GM19351 (cell line): ENCODE data around the gene BLVRA.
A peak's percentile ranks its signal among the peaks of the same experiment; 100 is the strongest.
"Not testable (repeated sequence)": the region's sequence is repeated elsewhere in the genome, so short reads cannot be mapped to it uniquely, and the experiment has no call there.

Experiments
- ATAC-seq: cut with Tn5 transposase; IDR thresholded peaks from one replicate; pipeline ENCODE4 v1.9.1; 2021; ENCODE audit warnings: mild to moderate bottlenecking, moderate library complexity; ENCODE audit not compliant: unreplicated experiment

BLVRA gene

DNA sequence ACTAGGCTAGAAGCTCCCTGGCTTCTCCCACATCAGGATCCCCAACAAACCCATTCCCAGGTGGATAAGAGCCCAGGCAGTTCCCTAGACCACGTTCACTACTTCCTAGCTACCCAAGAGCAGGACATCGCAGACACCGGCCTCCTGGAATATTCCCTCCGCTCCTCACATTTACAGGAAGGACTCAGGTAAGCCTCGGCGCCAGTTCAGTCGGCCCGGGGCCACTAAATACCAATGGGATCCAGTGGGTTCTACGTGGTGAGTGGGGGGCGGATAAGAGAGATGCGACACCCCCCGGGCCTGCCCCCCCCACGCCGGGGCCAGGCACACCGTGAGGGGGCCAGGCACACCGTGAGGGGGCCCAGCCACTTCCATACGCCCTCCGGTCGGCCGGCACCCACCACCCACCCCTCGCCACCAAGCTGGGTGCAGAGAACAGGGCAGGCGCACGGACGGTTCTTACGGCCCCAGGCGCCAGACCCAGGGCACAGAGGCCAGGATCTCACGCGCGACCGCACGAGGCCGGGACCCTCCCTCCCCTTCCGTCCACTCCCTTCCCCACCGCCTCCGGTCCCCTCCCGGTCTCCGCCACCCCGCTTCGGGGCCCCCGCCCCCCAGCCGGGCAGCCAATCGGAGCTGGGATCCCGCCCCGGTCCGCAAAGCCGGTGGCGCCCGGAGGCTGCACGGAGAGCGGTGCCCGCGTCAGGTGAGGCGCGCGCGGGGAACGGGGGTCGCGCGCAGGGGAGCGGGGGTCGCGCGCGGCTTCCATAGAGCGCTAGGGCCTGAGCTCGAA, at the start of gene BLVRA:
TSS of gene BLVRA (plus strand) at position 652 of the 793 bp plus-strand sequence. CDS start 12,479 bp downstream, outside the sequence.
- ATAC-seq: peak; percentile 72

DNA sequence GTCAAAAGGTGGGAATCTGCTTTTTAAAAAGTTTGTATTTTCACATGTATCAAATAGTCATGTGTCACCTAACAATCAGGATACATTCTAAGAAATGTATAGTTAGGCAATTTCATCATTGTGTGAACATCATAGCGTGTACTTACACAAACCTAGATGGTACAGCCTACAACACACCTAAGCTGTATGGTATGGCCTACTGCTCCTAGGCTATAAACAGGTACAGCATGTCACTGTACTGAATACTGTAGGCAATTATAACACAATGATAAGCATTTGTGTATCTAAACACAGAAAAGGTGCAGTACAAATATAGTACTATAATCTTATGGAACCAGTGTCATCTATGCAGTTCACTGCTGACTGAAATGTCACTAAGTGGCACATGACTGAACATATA, 47.0 kb upstream of the BLVRA start:
- ATAC-seq: no peak

DNA sequence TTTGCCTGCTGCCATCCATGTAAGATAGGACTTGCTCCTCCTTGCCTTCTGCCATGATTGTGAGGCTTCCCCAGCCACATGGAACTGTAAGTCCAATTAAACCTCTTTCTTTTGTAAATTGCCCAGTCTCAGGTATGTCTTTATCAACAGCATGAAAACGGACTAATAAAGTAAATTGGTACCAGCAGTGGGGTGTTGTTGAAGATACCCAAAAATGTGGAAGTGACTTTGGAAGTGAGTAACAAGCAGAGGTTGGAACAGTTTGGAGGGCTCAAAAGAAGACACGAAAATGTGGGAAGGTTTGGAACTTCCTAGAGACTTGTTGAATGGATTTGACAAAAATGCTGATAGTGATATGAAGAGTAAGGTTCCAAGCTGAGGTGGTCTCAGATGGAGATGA, 42.5 kb upstream of the BLVRA start:
- ATAC-seq: not testable (repeated sequence)

GRCh38 chr7:43716598-43716997, 41.9 kb upstream of the BLVRA start:
- no peak for ATAC-seq

DNA sequence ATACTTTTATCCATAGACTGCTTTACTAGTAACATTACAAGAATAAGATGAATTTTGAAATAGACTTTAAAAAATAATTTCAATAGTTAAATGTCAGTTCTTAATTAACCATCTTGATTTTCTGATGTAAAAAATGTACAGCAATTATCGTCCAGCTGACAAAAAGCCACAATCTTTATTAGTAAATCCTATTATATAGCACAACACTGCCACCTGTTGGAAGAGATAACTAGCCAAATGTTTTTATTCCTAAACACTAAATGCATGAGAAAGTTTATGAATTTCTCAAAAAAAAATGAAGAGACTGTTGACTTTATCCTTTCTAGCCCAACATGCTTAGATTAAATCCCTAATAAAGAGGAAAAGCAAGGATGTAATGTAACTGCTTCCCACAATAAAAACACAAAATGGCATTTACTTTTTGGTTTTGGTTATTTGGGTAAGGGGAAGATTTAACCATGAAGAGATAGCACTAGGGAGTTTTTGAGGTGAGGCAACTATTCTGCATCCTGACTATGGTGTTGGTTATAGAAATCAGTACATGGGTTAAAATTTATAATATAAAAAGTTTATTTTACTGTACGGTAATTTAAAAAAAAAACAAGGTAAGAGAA, 37.2 kb upstream of the BLVRA start:
- ATAC-seq: no peak

- ATAC-seq: no peak
Measured at GRCh38 chr7:43723007-43723341, 35.5 kb upstream of the BLVRA start.

GRCh38 chr7:43725251-43725650, 33.2 kb upstream of the BLVRA start:
- ATAC-seq: no peak

DNA sequence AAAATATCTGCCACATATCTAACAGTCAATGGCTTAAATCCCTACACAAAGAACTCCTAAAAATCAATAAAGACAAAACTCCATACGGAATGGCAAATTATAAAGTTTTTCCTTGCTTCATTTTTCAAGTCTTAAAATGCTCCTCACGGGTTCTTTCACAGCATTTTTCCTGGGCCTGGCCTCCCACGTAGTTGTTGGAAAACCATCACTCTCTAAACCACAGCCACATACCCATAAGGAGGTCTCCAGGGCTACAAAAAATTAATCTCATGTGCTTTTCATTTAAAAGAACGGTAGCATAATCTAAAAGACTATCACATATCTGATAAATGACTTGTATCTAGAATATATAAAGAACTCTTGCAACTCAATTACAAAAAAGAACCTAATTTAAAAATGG, 32.0 kb upstream of the BLVRA start:
- no peak for ATAC-seq

DNA sequence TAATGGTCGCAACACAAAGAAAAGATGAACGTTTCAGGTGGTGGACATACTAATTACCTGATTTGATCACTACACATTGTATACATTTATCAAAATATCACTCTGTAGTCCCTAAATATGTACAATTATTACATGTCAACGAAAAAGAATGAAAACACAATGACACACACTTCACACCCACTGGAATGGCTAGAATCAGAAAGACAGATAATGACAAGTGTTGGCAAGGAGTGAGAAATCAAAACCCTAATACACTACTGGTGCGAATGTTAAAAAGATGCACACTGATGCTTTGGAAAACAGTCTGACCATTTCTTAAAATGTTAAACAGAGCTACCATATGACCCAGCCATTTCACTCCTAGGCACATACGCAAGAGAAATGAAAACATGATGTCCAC, 31.5 kb upstream of the BLVRA start:
- ATAC-seq: no peak

GRCh38 chr7:43727494-43727893, 31.0 kb upstream of the BLVRA start:
- ATAC-seq: no peak

- peak; percentile 77 for ATAC-seq
Measured at GRCh38 chr7:43729214-43729923, 29.1 kb upstream of the BLVRA start, which contains the start of gene COA1. TSS of gene COA1 (minus strand) at chr7:43729523. CDS start at chr7:43648614, 80,909 bp downstream.

- peak; percentile 19 for ATAC-seq
Measured at GRCh38 chr7:43729924-43730248, 28.6 kb upstream of the BLVRA start.

DNA sequence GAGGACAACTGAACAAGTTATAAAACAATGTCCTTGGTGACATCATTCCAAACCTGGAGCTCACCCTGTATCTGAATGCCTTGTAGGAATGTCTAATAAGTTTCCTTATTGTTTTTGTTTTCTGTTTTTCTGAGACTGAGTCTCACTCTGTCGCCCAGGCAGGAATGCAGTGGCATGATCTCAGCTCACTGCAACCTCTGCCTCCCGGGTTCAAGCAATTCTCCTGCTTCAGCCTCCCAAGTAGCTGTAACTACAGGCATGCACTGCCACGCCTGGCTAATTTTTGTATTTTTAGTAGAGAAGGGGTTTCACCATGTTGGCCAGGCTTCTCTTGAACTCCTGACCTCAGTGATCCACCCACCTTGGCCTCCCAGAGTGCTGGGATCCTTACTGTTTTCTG, 27.0 kb upstream of the BLVRA start:
- not testable (repeated sequence) for ATAC-seq

GRCh38 chr7:43734575-43735332, 23.7 kb upstream of the BLVRA start:
- not testable (repeated sequence) for ATAC-seq

- peak; percentile 19 for ATAC-seq
Measured at GRCh38 chr7:43735403-43735801, 23.1 kb upstream of the BLVRA start.

DNA sequence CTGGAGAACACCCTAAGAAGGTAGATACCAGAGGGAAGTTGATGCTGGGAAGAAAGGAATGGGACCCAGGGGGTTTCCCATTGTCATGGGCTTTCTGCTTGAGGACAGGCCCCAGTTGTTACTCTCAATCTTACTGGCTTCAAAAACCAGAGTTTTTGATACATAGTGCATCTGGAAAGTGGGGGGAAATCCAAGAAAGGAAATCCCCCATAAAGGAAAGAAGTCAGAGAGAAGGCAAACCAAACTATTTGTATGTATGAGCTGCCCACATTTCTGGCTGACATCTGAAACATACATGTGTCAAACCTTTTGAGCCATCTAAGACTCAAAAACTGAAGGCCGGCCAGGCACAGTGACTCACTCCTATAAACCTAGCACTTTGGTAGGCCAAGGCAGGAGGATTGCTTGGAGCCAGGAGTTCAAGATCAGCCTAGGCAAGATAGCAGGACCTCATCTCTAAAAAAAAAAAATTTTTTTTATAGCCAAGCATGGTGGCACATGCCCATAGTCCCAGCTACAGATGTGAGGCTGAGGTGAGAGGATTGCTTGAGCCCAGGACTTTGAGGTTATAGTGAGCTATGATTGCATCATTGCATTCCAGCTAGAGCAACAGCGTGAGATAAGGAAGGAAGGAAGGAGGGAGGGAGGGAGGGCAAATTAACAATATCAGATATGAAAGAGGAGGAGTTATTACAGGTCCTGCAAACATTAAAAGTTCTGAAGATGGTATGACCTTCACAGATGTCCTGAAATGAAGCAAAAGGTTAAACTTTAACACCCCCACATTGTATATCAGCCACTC, 22.5 kb upstream of the BLVRA start:
- ATAC-seq: peak; percentile 81

DNA sequence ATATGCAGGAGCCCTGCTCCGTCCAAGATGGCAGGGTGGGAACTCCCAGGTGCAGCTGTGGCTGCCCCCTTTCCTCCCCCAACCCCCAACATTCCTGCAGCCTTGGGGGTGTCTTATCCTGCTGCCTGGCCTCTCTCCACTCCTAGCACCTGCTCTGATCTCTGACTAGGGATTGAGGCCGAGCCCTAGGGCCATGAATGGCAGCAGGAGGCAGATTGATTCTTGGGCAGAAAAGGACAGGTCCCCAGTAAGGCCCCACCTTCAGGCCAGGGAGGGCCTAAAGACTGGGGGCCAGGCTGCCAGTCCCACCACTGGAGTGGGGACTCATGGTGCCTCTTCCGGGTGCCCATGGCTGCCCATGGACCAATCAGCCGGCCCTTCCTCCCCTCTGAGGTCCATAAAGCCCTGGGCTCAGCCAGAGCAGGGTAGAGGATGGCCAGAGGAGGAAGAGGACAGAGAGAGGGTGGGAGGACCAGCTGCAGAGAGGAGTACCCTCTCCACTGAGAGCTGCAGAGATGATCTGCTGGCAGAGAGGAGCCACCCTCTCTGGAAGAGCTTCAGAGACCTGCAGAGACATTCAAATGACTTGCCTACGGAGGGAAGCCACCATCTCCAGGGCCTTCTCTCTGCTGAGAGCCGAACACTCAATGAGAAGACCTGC, 20.9 kb upstream of the BLVRA start:
- no peak for ATAC-seq

- no peak for ATAC-seq
Measured at GRCh38 chr7:43742692-43743091, 15.8 kb upstream of the BLVRA start.

DNA sequence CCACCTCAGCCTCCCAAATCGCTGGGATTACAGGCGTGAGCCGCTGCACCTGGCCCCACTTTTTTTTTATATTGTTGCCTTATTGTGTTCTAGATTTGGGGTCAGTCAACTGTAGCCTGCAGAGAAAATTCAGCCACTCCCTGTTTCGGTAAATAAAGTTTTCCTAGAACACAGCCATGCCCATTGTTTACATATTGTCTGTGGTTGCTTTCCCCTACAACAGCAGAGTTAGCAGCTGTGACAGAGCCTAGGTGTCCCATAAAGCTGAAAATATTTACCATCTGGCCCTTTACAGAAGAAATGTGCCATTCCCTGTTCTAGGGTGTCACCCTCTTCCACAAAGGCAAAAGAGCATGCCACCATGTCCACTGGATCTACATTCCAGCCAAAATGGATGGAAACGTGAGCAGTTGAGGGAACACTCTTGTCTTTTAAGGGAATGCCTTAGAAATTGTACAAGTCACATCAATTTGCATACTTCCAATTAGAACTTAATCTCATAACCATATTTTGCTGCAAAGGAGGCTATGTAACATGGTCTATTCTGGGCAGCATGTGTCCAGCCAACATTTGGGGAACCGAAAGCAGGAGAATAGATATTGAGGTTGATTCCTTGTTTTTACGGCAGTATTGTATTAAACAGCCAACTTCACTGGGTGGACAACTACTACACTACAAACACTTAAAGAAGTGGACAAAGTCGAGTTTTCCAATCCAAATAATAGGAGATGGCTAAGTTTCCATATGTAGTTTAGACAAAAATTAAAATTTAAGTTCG, 11.0 kb upstream of the BLVRA start:
- ATAC-seq: no peak
